ENCODE results near the gene FBP1.
"Not testable (repeated sequence)": the region's sequence is repeated elsewhere in the genome, so short reads cannot be mapped to it uniquely, and the experiment has no call there.

Gene FBP1

GRCh38 chr9:94581728-94582127 is 57.6 kb downstream of the FBP1 start:
- no peak for DNase-seq

GRCh38 chr9:94577571-94577970 is 61.7 kb downstream of the FBP1 start:
- no peak for DNase-seq

GRCh38 chr9:94577036-94577435 is 62.3 kb downstream of the FBP1 start:
- DNase-seq: no peak

GRCh38 chr9:94576131-94576530 is 63.2 kb downstream of the FBP1 start:
- DNase-seq: no peak

GRCh38 chr9:94568972-94569712 is 70.2 kb downstream of the FBP1 start:
- DNase-seq: no peak

- DNase-seq: no peak
Measured at GRCh38 chr9:94568250-94568889, 70.9 kb downstream of the FBP1 start.

- DNase-seq: no peak
Measured at GRCh38 chr9:94567271-94567670, 72.0 kb downstream of the FBP1 start.

- DNase-seq: no peak
Measured at GRCh38 chr9:94566550-94566949, 72.8 kb downstream of the FBP1 start.

GRCh38 chr9:94564279-94564678 is 75.0 kb downstream of the FBP1 start:
- not testable (repeated sequence) for DNase-seq

GRCh38 chr9:94563548-94563947 is 75.8 kb downstream of the FBP1 start:
- no peak for DNase-seq

GRCh38 chr9:94560237-94560636 is 79.1 kb downstream of the FBP1 start:
- no peak for DNase-seq

GRCh38 chr9:94557376-94557775 is 81.9 kb downstream of the FBP1 start:
- DNase-seq: no peak

- DNase-seq: no peak
Measured at GRCh38 chr9:94554439-94555331, 84.6 kb downstream of the FBP1 start, which contains the start of gene PCAT7. Gene PCAT7, plus strand, starts transcription at chr9:94555083.

GRCh38 chr9:94554078-94554438 is 85.3 kb downstream of the FBP1 start:
- DNase-seq: no peak
